CD4-positive, alpha-beta memory T cell (primary cell): Measurements from ENCODE around the gene NCKAP5. TPM values are rescaled to one million over a fixed set of nuclear protein-coding genes. Genes with fewer than 3 reads are reported as not detected.
A peak's percentile ranks its signal among the peaks of the same experiment; 100 is the strongest.

ENCODE experiments used
- CTCF ChIA-PET: fragments of 350-600 bp; sonication (Branson Sonifier 250); formaldehyde crosslinking; loops from one replicate; lab custom pipeline; 2021; ENCODE audit warnings: inconsistent platforms; ENCODE audit not compliant: partially characterized antibody; lab: Charles Lee
- POLR2A ChIA-PET: fragments of 350-600 bp; sonication (Branson Sonifier 250); formaldehyde crosslinking; loops from one replicate; lab custom pipeline; 2021; ENCODE audit not compliant: partially characterized antibody; lab: Charles Lee
- DNase-seq, 5 donors: peaks; one replicate each; pipeline versions ENCODE4 v3.0.0 to v3.0.0-alpha.2; 2020 to 2022; ENCODE audit warnings: mixed read lengths in 1 of 5
- H3K27ac ChIP-seq: one replicate; pipeline ENCODE4 v1.7.0; 2013; ENCODE audit warnings: low read depth, low read length
- H3K27me3 ChIP-seq: 2 replicates; pipeline ENCODE4 v1.7.0; 2013; ENCODE audit warnings: mild to moderate bottlenecking, low read length, moderate library complexity; ENCODE audit not compliant: insufficient read depth
- H3K36me3 ChIP-seq: 2 replicates; pipeline ENCODE4 v1.7.0; 2013; ENCODE audit warnings: mild to moderate bottlenecking, low read length, moderate library complexity; ENCODE audit not compliant: insufficient read depth
- H3K4me1 ChIP-seq: 2 replicates; pipeline ENCODE4 v1.7.0; 2013; ENCODE audit warnings: mild to moderate bottlenecking, low read length, moderate library complexity; ENCODE audit not compliant: insufficient read depth
- H3K4me3 ChIP-seq, 2 donors: one replicate each; pipeline ENCODE4 v1.7.0; 2013; ENCODE audit warnings: low read length in 2 of 2, mild to moderate bottlenecking in 1 of 2
- H3K9me3 ChIP-seq, 2 donors: one replicate each; pipeline ENCODE4 v1.7.0; 2013; ENCODE audit warnings: low read length in 2 of 2, control low read depth in 1 of 2; ENCODE audit not compliant: control insufficient read depth in 1 of 2
- H3K27ac Mint-ChIP-seq, 7 donors: one replicate each; pipeline ENCODE4 v1.8.0; 2020 to 2021; ENCODE audit warnings: mixed read lengths in 7 of 7, mild to moderate bottlenecking in 6 of 7, inconsistent platforms in 3 of 7, moderate library complexity in 3 of 7
- H3K27me3 Mint-ChIP-seq, 2 donors: one replicate each; pipeline ENCODE4 v1.8.0; 2020 to 2021; ENCODE audit warnings: mixed read lengths in 2 of 2
- H3K36me3 Mint-ChIP-seq, 2 donors: one replicate each; pipeline ENCODE4 v1.8.0; 2020 to 2021; ENCODE audit warnings: mixed read lengths in 2 of 2, inconsistent platforms in 1 of 2, mild to moderate bottlenecking in 1 of 2
- H3K4me1 Mint-ChIP-seq, 4 donors: one replicate each; pipeline ENCODE4 v1.8.0; 2020 to 2021; ENCODE audit warnings: mixed read lengths in 4 of 4, mild to moderate bottlenecking in 1 of 4
- H3K4me3 Mint-ChIP-seq, 8 donors: one replicate each; pipeline ENCODE4 v1.8.0; 2020 to 2021; ENCODE audit warnings: mixed read lengths in 8 of 8, mild to moderate bottlenecking in 7 of 8, moderate library complexity in 6 of 8, inconsistent platforms in 3 of 8
- H3K9me3 Mint-ChIP-seq, 8 donors: one replicate each; pipeline ENCODE4 v1.8.0; 2020 to 2021; ENCODE audit warnings: mixed read lengths in 8 of 8, mild to moderate bottlenecking in 5 of 8, inconsistent platforms in 3 of 8, moderate library complexity in 1 of 8
- intact Hi-C: fragments of 100-400 bp; cut with micrococcal nuclease; formaldehyde crosslinking; loops from one replicate; pipeline ENCODE4 v1.15.1; 2023
- polyA plus RNA-seq, 2 donors: library from polyadenylated mRNA; unstranded; fragments of 300-500 nt; fragmentation: Illumina TruSeq; gene quantifications; one replicate each; pipeline ENCODE4 v1.2.3, GENCODE V29; 2021
- total RNA-seq, 2 experiments: library from RNA; stranded (reverse); gene quantifications; one replicate each; pipeline ENCODE4 v1.2.3, GENCODE V29; 2021

The NCKAP5 gene
- total and polyA plus RNA-seq, 4 experiments from 2014 or later = not detected

DNA sequence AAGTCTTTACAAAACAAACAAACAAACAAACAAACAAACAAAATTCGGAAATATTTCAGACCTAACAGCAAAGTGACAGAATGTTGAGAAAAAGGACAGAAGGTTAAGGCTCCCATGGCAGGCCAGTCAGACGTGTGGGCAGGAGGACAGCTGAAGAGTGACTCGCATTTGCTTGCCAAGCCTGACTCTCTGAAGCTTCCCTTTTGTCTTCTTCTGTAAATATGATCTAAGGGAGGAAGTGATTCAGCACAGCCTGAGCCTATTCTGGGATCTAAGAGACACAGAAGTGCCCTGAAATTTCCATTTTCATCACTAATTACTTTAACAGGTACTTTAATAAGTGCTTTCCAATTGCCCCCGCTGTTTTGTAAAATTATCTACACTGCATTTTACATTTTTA, 764.2 kb downstream of the NCKAP5 start:
- Histone ChIP-seq H3K4me1 (no peaks in the 10 kb centered on the region), H3K36me3 (no peaks in the 10 kb centered on the region), H3K4me3 (no peak overlapping the region), H3K27me3 (no peaks in the 10 kb centered on the region), H3K9me3 (no peaks in the 10 kb centered on the region), H3K27ac (no peak overlapping the region)
- Mint-ChIP-seq H3K4me1 (no peaks in the 10 kb centered on the region), H3K9me3 (peaks cover 0 to 19% (median 6%) of the 10 kb centered on the region in 8 donors), H3K27ac (no peak overlapping the region), H3K27me3 (no peaks in the 10 kb centered on the region), H3K36me3 (no peaks in the 10 kb centered on the region), H3K4me3 (no peak overlapping the region)
- CTCF ChIA-PET = no interaction called here
- intact Hi-C loops = no loop called here
- DNase-seq = no peak
- POLR2A ChIA-PET = no interaction called here

DNA sequence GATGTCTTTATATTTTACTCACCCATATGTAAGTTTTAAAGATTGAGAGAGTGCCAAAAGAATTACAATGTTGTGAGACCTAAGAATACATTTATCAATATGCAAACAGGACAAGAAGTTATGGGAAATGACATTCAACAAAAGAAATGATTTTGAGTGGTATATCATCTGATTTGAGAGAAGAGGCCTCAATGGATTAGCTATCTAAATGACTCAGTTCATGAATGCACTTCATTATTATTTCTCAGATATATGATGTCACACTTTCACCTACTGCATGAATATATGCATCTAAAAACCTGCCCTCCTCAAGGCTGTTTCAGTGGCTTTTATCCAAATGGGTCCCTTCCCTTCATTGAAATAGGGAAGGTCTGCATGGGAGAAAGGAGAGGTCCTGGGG, 769.9 kb downstream of the NCKAP5 start:
- DNase-seq = no peak

DNA sequence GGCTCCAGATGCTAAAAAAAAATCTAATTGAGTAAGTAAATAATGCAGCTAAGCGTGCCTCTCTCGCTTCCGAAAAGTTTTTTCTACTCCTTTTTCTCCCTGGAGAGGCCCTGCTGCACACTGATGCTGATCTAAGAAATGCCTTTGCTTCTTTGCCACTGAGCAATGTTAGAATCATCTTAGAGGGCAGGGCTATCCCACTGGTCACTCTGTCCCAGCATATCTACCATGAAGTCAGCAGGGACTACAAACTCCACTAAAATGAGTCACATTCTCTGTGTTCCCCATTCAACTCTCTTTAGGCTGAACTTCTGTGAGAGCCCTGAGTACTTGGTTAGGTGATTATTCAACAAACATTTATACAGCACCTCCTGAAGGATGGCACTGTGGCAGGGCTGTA, 770.7 kb downstream of the NCKAP5 start:
- intact Hi-C loops = no loop called here
- H3K4me3 Mint-ChIP-seq = no peak overlapping the region
- no peak for DNase-seq
- no peaks in the 10 kb centered on the region for H3K27me3 Mint-ChIP-seq
- Histone ChIP-seq H3K36me3 (no peaks in the 10 kb centered on the region), H3K4me3 (no peak overlapping the region), H3K27me3 (no peaks in the 10 kb centered on the region), H3K9me3 (no peaks in the 10 kb centered on the region), H3K4me1 (no peaks in the 10 kb centered on the region), H3K27ac (no peak overlapping the region)
- H3K9me3 Mint-ChIP-seq = peaks cover 0 to 9% (median 0%) of the 10 kb centered on the region in 8 donors
- no peaks in the 10 kb centered on the region for H3K4me1 Mint-ChIP-seq
- ChIA-PET POLR2A (no interaction called here), CTCF (no interaction called here)
- H3K27ac Mint-ChIP-seq = no peak overlapping the region
- H3K36me3 Mint-ChIP-seq = no peaks in the 10 kb centered on the region

More for the DNA sequence above, 769.9 kb downstream of the NCKAP5 start:
- intact Hi-C loops = no loop called here
- Histone ChIP-seq H3K4me1 (no peaks in the 10 kb centered on the region), H3K27ac (no peak overlapping the region), H3K27me3 (no peaks in the 10 kb centered on the region), H3K36me3 (no peaks in the 10 kb centered on the region), H3K4me3 (no peak overlapping the region), H3K9me3 (no peaks in the 10 kb centered on the region)
- Mint-ChIP-seq H3K36me3 (no peaks in the 10 kb centered on the region), H3K4me3 (no peak overlapping the region), H3K27ac (no peak overlapping the region), H3K9me3 (peaks cover 0 to 6% (median 0%) of the 10 kb centered on the region in 8 donors), H3K27me3 (no peaks in the 10 kb centered on the region), H3K4me1 (no peaks in the 10 kb centered on the region)
- CTCF ChIA-PET = no interaction called here
- POLR2A ChIA-PET = no interaction called here

DNA sequence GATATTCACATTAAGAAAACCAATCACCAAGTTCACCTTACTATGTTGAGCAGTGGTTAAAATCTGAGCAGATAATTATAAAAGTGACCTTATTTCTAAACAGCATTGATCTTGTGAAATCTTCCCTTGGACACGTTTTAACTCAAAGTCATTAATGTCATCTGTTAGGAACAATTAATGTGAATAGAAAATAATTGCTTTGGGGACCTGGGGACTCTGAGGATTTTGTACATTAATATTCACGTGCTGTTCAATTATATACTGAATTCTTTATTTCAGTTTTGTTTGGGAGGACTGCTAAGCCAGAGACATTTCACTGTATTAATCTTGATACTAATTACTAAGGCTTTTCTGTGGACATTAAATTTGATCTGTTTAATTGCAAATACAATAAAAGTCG, 771.2 kb downstream of the NCKAP5 start:
- Histone ChIP-seq H3K36me3 (no peaks in the 10 kb centered on the region), H3K4me3 (no peak overlapping the region), H3K27me3 (no peaks in the 10 kb centered on the region), H3K9me3 (no peaks in the 10 kb centered on the region), H3K27ac (no peak overlapping the region), H3K4me1 (no peaks in the 10 kb centered on the region)
- Mint-ChIP-seq H3K27ac (no peak overlapping the region), H3K36me3 (no peaks in the 10 kb centered on the region), H3K4me1 (no peaks in the 10 kb centered on the region), H3K9me3 (peaks cover 0 to 9% (median under 1%) of the 10 kb centered on the region in 8 donors), H3K27me3 (no peaks in the 10 kb centered on the region), H3K4me3 (no peak overlapping the region)
- DNase-seq = no peak
- ChIA-PET POLR2A (no interaction called here), CTCF (no interaction called here)
- intact Hi-C loops = no loop called here

DNA sequence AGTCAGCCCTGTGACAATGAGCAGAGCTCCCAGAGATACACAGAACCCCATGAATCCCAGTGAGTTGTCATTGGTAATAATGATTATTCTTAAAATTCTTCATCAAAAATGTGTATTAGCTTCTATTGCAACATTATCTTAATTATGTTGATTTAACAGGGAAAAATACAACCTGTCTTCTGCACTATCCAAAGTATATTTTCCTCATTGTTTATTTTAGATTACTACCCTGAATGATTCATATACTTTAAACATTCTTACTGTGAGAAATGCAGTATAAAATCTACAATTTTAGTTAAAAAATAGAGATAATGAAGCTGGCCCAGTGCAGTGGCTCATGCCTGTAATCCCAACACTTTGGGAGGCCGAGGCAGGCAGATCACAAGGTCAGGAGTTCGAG, 773.0 kb downstream of the NCKAP5 start:
- intact Hi-C loops = no loop called here
- no peak for DNase-seq
- H3K4me1 Mint-ChIP-seq = no peaks in the 10 kb centered on the region
- H3K4me3 Mint-ChIP-seq = no peak overlapping the region
- H3K27ac Mint-ChIP-seq = no peak overlapping the region
- ChIA-PET CTCF (no interaction called here), POLR2A (no interaction called here)
- H3K4me1 ChIP-seq = no peaks in the 10 kb centered on the region
- H3K9me3 Mint-ChIP-seq = peaks cover 0 to 9% (median 1%) of the 10 kb centered on the region in 8 donors
- H3K27ac ChIP-seq = no peak overlapping the region
- H3K36me3 Mint-ChIP-seq = no peaks in the 10 kb centered on the region
- no peaks in the 10 kb centered on the region for H3K36me3 ChIP-seq
- no peaks in the 10 kb centered on the region for H3K9me3 ChIP-seq
- H3K4me3 ChIP-seq = no peak overlapping the region
- H3K27me3 Mint-ChIP-seq = no peaks in the 10 kb centered on the region
- H3K27me3 ChIP-seq = no peaks in the 10 kb centered on the region

DNA sequence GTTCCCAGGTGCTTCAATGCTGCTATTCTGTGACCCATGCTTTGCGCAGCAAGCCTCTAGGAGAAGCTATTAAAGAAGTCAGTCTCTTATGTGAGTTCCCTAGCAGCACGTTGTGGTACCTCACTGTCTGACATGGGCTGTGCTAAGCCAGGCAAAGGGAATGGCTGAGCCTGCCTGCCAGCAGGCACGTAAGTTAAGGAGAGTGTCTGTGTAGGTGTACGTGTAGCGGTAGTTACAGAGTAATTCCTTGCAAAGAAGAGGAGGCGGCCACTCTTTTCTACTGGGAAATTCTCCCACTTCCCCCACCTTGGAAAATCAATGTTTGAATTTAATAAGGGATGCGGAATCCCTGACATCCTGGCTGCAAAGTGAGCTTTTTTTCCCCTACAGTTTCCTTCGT, 774.7 kb downstream of the NCKAP5 start:
- Mint-ChIP-seq H3K27ac (no peak overlapping the region), H3K9me3 (peaks cover 0 to 9% (median 1%) of the 10 kb centered on the region in 8 donors), H3K4me3 (no peak overlapping the region), H3K27me3 (no peaks in the 10 kb centered on the region), H3K36me3 (no peaks in the 10 kb centered on the region), H3K4me1 (no peaks in the 10 kb centered on the region)
- POLR2A ChIA-PET = no interaction called here
- Histone ChIP-seq H3K36me3 (no peaks in the 10 kb centered on the region), H3K4me3 (no peak overlapping the region), H3K4me1 (no peaks in the 10 kb centered on the region), H3K27ac (no peak overlapping the region), H3K9me3 (no peaks in the 10 kb centered on the region), H3K27me3 (no peaks in the 10 kb centered on the region)
- intact Hi-C loops = no loop called here
- no peak for DNase-seq
- CTCF ChIA-PET = no interaction called here

DNA sequence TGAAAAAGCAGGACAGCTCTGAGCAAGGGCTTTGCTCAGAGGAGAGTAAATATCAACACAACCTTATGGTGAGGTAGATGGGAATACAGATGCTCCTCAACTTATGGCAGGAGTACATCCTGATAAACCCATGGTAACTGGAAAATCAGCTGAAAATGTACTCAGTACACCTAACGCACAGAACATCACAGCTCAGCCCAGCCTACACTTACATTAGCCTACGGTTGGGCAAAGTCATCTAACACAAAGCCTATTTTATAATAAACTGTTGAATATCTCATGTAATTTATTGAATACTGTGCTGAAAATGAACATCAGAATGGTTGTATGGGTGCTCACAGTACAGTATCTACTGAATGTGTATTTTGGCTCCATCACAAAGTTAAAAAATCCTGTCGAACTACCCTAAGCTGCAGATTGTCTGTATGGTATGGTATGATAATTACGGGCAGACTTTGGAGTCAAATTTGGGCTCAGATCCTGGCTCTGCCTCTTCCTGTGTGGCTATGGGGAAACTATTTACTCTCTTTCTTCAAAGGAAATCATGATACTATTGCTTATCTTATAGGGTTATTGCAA, 778.0 kb downstream of the NCKAP5 start:
- H3K4me3 Mint-ChIP-seq = no peak overlapping the region
- Histone ChIP-seq H3K4me3 (no peak overlapping the region), H3K27ac (no peak overlapping the region), H3K4me1 (no peaks in the 10 kb centered on the region), H3K27me3 (no peaks in the 10 kb centered on the region), H3K9me3 (no peaks in the 10 kb centered on the region), H3K36me3 (no peaks in the 10 kb centered on the region)
- no peak overlapping the region for H3K27ac Mint-ChIP-seq
- H3K36me3 Mint-ChIP-seq = no peaks in the 10 kb centered on the region
- no peaks in the 10 kb centered on the region for H3K27me3 Mint-ChIP-seq
- no peaks in the 10 kb centered on the region for H3K4me1 Mint-ChIP-seq
- H3K9me3 Mint-ChIP-seq = peaks cover 0 to 9% (median 1%) of the 10 kb centered on the region in 8 donors
- POLR2A ChIA-PET = no interaction called here
- no peak for DNase-seq
- CTCF ChIA-PET = no interaction called here
- intact Hi-C loops = no loop called here

DNA sequence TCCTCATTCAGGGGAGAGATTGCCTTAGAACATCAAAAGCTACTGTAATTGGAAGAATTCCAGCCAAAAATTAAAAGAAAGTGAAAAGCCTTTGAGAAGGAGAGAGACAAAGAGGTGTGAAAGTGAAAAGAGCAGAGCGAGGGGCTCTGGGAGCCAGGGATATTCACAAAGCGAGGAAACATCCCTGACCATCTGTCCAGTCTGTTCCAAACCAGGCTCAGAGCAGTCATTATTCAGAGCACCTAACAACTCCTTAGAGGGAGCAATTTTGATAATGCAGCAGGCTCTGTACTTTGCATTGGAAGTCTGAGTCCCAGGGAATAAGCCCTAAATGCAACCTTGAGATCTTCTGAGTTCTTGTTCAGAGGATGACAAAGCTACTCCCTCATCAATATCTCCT, 779.2 kb downstream of the NCKAP5 start:
- Histone ChIP-seq H3K27me3 (no peaks in the 10 kb centered on the region), H3K9me3 (no peaks in the 10 kb centered on the region), H3K36me3 (no peaks in the 10 kb centered on the region), H3K27ac (no peak overlapping the region), H3K4me3 (no peak overlapping the region), H3K4me1 (no peaks in the 10 kb centered on the region)
- no peaks in the 10 kb centered on the region for H3K36me3 Mint-ChIP-seq
- no peaks in the 10 kb centered on the region for H3K4me1 Mint-ChIP-seq
- H3K27me3 Mint-ChIP-seq = no peaks in the 10 kb centered on the region
- POLR2A ChIA-PET = no interaction called here
- H3K4me3 Mint-ChIP-seq = no peak overlapping the region
- no peak for DNase-seq
- intact Hi-C loops = no loop called here
- peaks cover 0 to 9% (median 3%) of the 10 kb centered on the region in 8 donors for H3K9me3 Mint-ChIP-seq
- H3K27ac Mint-ChIP-seq = peak overlapping the region in 1 of 7 donors; percentile 19
- CTCF ChIA-PET = no interaction called here
